Nephron progenitor cell (in vitro differentiated cells): ENCODE data around the gene RTN4RL1.
A peak's percentile ranks its signal among the peaks of the same experiment; 100 is the strongest.

Experiments used
- DNase-seq: peaks from one replicate; pipeline ENCODE4 v3.0.0; 2021
- H3K27ac Mint-ChIP-seq: 2 replicates; pipeline ENCODE4 v1.8.0; 2021; ENCODE audit warnings: mild to moderate bottlenecking, moderate library complexity, mixed read lengths
- H3K27me3 Mint-ChIP-seq: 2 replicates; pipeline ENCODE4 v1.8.0; 2021; ENCODE audit warnings: mild to moderate bottlenecking, low read depth, mixed read lengths; ENCODE audit not compliant: poor library complexity
- H3K36me3 Mint-ChIP-seq: 2 replicates; pipeline ENCODE4 v1.8.0; 2021; ENCODE audit warnings: low read depth, mixed read lengths
- H3K4me1 Mint-ChIP-seq: 2 replicates; pipeline ENCODE4 v1.8.0; 2021; ENCODE audit warnings: mixed read lengths
- H3K4me3 Mint-ChIP-seq: 2 replicates; pipeline ENCODE4 v1.8.0; 2021; ENCODE audit warnings: mild to moderate bottlenecking, moderate library complexity, mixed read lengths
- H3K9me3 Mint-ChIP-seq: 2 replicates; pipeline ENCODE4 v1.8.0; 2021; ENCODE audit warnings: mild to moderate bottlenecking, moderate library complexity, mixed read lengths
- CTCF ChIP-seq: fragments of 200-600 bp; sonication (generic); IDR thresholded peaks from 2 replicates; pipeline ENCODE4 v1.5.0; 2021; ENCODE audit warnings: antibody characterized with exemption

RTN4RL1 gene

GRCh38 chr17:1976000-1976682 is 49.0 kb downstream of the RTN4RL1 start:
- Mint-ChIP-seq H3K27me3 (peaks cover 78% of the 10 kb centered on the region), H3K4me3 (no peak overlapping the region), H3K27ac (no peak overlapping the region), H3K36me3 (no peaks in the 10 kb centered on the region), H3K9me3 (peaks cover 2% of the 10 kb centered on the region), H3K4me1 (peaks cover 30% of the 10 kb centered on the region)
- no peak for TF ChIP-seq CTCF
- DNase-seq = no peak

GRCh38 chr17:1975573-1975972 is 49.6 kb downstream of the RTN4RL1 start:
- Mint-ChIP-seq H3K9me3 (peaks cover 7% of the 10 kb centered on the region), H3K27ac (no peak overlapping the region), H3K4me3 (no peak overlapping the region), H3K27me3 (peaks cover 83% of the 10 kb centered on the region), H3K4me1 (peaks cover 35% of the 10 kb centered on the region), H3K36me3 (no peaks in the 10 kb centered on the region)
- TF ChIP-seq CTCF = no peak
- no peak for DNase-seq

GRCh38 chr17:1972487-1973160 is 52.5 kb downstream of the RTN4RL1 start:
- no peak for TF ChIP-seq CTCF
- H3K9me3 Mint-ChIP-seq = peaks cover 16% of the 10 kb centered on the region
- peaks cover 73% of the 10 kb centered on the region for H3K27me3 Mint-ChIP-seq
- H3K27ac Mint-ChIP-seq = peak overlapping the region; percentile 49
- no peak overlapping the region for H3K4me3 Mint-ChIP-seq
- H3K36me3 Mint-ChIP-seq = no peaks in the 10 kb centered on the region
- no peak for DNase-seq
- peaks cover 40% of the 10 kb centered on the region for H3K4me1 Mint-ChIP-seq

- no peak overlapping the region for H3K27ac Mint-ChIP-seq
- peaks cover 16% of the 10 kb centered on the region for H3K9me3 Mint-ChIP-seq
- TF ChIP-seq CTCF = no peak
- no peaks in the 10 kb centered on the region for H3K36me3 Mint-ChIP-seq
- peaks cover 51% of the 10 kb centered on the region for H3K4me1 Mint-ChIP-seq
- H3K27me3 Mint-ChIP-seq = peaks cover 62% of the 10 kb centered on the region
- H3K4me3 Mint-ChIP-seq = no peak overlapping the region
- DNase-seq = no peak
These were observed 54.2 kb downstream of the RTN4RL1 start for GRCh38 chr17:1970843-1971384.

GRCh38 chr17:1969712-1970111 is 55.4 kb downstream of the RTN4RL1 start:
- H3K4me1 Mint-ChIP-seq = peaks cover 49% of the 10 kb centered on the region
- no peak overlapping the region for H3K4me3 Mint-ChIP-seq
- no peak for DNase-seq
- H3K36me3 Mint-ChIP-seq = no peaks in the 10 kb centered on the region
- H3K27me3 Mint-ChIP-seq = peaks cover 57% of the 10 kb centered on the region
- peaks cover 16% of the 10 kb centered on the region for H3K9me3 Mint-ChIP-seq
- H3K27ac Mint-ChIP-seq = no peak overlapping the region
- TF ChIP-seq CTCF = no peak
